GM18867 (cell line): ENCODE results near the gene FNDC7.
"Not testable (repeated sequence)": the region's sequence is repeated elsewhere in the genome, so short reads cannot be mapped to it uniquely, and the experiment has no call there.

Source experiments
- ATAC-seq: cut with Tn5 transposase; IDR thresholded peaks from one replicate; pipeline ENCODE4 v1.9.1; 2021; ENCODE audit warnings: mild to moderate bottlenecking, moderate library complexity; ENCODE audit not compliant: unreplicated experiment

The FNDC7 gene

GRCh38 chr1:108712606-108713150 lies at the start of gene FNDC7:
Gene FNDC7 (plus strand): TSS chr1:108712908. CDS start chr1:108712934, 26 bp downstream.
- ATAC-seq: no peak

GRCh38 chr1:108663074-108663473 lies 49.6 kb upstream of the FNDC7 start:
- ATAC-seq: no peak

- ATAC-seq: no peak
These were observed 48.2 kb upstream of the FNDC7 start for GRCh38 chr1:108664481-108664880.

- ATAC-seq: no peak
These were observed 47.6 kb upstream of the FNDC7 start for GRCh38 chr1:108665067-108665466.

- no peak for ATAC-seq
These were observed 46.9 kb upstream of the FNDC7 start for GRCh38 chr1:108665771-108666170.

- not testable (repeated sequence) for ATAC-seq
These were observed 45.3 kb upstream of the FNDC7 start for GRCh38 chr1:108667422-108667821.

GRCh38 chr1:108668777-108669176 lies 43.9 kb upstream of the FNDC7 start:
- ATAC-seq: no peak

GRCh38 chr1:108669679-108670078 lies 43.0 kb upstream of the FNDC7 start:
- ATAC-seq: no peak

GRCh38 chr1:108670131-108670773 lies 42.5 kb upstream of the FNDC7 start:
- ATAC-seq: no peak

GRCh38 chr1:108671143-108671542 lies 41.6 kb upstream of the FNDC7 start:
- ATAC-seq: no peak

- no peak for ATAC-seq
These were observed 34.0 kb upstream of the FNDC7 start for GRCh38 chr1:108678706-108679105.

GRCh38 chr1:108679586-108680213 lies 33.0 kb upstream of the FNDC7 start:
- ATAC-seq: no peak

- ATAC-seq: not testable (repeated sequence)
These were observed 31.0 kb upstream of the FNDC7 start for GRCh38 chr1:108681701-108682100.

GRCh38 chr1:108685529-108685928 lies 27.2 kb upstream of the FNDC7 start:
- no peak for ATAC-seq

- no peak for ATAC-seq
These were observed 25.9 kb upstream of the FNDC7 start for GRCh38 chr1:108686614-108687313.

GRCh38 chr1:108691128-108691941 lies 21.4 kb upstream of the FNDC7 start:
- ATAC-seq: no peak

- peak; percentile 96 for ATAC-seq
These were observed 20.6 kb upstream of the FNDC7 start, which contains the start of gene PRPF38B for GRCh38 chr1:108691942-108692723. Gene PRPF38B (plus strand): TSS chr1:108692310. CDS start chr1:108692592, 282 bp downstream.

GRCh38 chr1:108692724-108693655 lies 19.7 kb upstream of the FNDC7 start:
- ATAC-seq: peak; percentile 63

- no peak for ATAC-seq
These were observed 17.2 kb upstream of the FNDC7 start for GRCh38 chr1:108695535-108695934.
